NOMO-1 treated with DMSO at 0.1 percent for 48 hours (cell line): ENCODE measurements around the gene RPL15.
A peak's percentile ranks its signal among the peaks of the same experiment; 100 is the strongest.
"Not testable (repeated sequence)": the region's sequence is repeated elsewhere in the genome, so short reads cannot be mapped to it uniquely, and the experiment has no call there.

Experiments used
- DNase-seq: peaks from one replicate; lab custom pipeline; 2025; ENCODE audit not compliant: unreplicated experiment; lab: John Stamatoyannopoulos, UW

Gene RPL15

DNA sequence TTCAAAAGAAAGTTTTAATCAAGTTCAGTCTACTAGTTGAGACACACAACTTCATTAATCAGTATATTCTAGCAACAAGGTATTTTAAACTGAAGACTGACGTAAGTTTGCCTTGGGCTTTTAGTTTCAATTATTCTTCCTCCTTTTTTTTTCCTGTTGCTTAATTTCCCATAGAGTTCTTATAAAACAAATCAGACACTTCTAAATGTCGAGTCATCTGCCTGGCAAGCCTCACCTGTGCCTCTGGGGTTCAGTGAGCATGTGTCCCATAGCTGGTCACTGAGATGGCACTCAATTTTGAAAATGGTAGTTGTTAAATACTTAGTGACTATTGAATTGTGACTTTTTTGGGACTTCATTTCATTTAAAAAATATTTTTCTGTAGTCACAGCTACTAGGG lies 27.5 kb upstream of the RPL15 start:
- peak; percentile 50 for DNase-seq

DNA sequence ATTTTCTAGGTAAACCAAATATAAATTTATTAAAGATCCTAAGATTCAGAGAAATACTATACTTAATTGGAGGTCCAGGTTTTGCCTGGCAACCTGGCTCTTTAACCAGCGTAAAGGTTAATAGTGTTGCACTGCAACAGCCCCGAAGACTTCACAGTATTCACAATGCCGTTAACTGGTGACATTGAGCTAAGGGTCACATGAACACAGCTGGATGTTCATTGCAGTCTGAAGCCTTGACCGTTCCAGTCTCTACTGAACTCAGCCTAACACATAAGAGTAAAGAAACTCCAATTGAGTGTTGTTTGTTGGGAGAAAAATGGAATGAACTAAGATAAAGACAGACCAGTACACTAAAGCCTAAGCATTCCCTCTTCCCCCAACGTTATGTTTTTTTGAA lies 27.0 kb upstream of the RPL15 start:
- DNase-seq: no peak

DNA sequence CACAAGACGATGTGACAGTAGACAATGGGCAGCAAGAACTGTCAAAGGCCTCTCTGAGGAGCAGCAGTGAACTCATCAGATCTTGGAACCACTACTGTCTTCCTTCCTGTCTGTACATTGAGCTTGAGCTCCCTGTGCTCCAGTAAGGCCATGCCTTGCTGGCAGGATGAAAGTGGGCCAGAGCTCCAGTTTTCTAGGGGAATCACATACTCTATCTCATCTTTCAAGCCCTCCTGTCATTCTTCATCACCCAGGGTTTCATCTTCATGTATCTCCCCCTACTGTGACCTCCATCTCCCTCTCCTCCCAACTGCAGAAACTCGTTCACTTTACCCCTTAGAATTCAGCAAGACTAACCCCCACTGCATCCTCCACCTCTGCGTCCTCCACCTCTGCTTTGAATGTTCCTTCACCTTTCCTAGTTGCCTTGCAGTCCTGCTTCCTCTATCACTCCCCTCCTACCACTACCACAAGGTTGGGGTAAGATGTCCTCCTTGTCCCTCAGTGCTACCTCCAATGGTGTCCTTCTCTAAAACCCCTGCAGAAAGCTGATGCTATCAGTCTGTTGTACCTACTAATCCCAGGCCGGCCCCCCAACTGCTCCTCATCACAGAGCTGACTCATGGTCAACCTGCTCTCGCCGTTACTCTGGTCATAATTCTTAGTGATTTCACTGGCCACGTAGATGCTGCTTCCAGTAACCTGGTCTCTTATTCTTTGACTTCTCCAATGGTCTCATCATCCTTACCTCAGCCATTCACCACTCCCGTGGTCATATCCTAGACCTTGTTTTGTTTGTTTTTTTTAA lies 22.5 kb upstream of the RPL15 start:
- DNase-seq: no peak

DNA sequence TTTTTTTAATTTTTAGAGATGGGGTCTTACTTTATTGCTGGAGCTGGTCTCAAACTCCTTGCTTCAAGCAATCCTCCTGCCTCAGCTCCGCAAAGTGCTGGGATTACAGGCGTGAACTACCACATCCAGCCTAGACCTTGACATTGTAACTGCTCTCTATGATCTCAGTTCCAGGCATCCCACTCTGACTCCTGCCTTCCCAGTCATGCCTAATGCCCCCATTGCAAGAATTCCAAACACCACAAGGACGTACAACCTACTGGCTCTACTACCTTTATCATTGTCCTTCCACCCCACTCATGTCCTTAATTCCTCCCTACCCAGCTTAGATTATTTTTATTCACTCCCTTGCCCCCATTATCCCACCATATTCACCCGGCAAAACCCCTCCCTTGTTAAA lies 21.8 kb upstream of the RPL15 start:
- DNase-seq: no peak

DNA sequence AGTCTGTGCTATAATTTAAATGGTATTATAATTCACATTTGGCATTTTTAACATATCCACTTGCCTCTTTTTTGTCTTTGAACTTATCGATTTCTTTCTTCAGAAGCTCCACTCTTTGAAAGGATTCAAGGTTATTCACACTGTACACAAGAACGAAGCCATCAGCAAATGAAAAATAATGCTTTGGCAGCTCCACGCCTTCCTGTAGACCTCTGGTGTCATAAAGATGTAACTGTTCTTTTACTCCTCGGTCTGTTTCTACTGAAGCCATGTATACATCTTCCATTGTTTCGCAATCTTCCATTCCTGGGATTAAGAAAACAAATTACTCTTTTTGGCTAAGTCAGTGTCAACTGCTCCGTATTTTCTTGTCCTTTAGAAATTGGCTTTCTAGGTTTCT lies 16.2 kb upstream of the RPL15 start:
- no peak for DNase-seq

DNA sequence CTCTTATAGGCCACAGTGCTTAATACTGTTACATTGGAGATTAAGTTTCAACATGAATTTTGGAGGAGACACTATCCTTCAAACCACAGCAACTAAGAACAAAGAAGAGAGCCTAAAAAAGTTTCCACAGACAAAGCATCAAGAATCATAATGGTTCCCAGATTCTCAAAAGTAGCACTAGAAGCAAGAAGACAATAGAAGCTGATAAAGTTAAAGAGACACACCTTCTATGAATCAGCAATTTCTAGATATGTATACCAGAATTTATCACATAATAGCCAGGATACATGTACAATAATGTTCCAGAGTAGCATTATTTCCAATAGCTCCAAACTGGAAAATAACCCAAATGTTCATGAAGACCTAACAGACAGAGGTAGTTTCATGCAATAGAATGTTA lies 12.4 kb upstream of the RPL15 start:
- DNase-seq: no peak

DNA sequence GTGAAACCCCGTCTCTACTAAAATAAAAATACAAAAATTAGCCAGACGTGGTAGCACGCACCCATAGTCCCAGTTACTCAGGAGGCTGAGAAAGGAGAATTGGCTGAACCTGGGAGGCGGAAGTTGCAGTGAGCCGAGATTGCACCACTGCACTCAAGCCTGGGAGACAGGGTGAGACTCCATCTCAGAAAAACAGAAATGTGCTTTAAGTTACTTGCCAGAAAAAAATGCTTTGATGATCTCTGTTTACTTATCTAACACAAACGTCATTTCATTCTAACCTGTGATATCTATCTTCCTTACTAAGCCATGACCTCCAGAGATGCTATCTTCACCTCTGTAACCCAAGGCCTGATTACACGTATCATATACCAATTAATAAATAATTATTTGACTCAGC lies 7.6 kb upstream of the RPL15 start:
- no peak for DNase-seq

DNA sequence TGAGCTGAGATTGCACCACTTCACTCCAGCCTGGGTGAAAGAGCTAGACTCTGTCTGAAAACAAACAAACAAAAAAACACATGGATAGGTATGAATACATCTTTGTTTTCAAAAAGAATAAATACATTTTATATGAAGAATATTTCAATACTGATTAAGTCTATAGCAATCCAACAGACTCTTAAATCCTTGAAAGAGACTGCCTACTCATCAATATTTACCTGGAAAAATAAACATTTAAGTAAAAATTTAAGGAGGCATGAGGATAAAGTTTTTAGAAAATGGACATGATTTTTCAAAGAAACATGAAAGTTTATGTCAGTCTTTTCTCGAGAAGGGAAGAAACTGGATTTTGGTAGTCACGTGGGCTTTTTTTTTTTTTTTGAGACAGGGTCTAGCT lies 5.5 kb upstream of the RPL15 start:
- DNase-seq: no peak

DNA sequence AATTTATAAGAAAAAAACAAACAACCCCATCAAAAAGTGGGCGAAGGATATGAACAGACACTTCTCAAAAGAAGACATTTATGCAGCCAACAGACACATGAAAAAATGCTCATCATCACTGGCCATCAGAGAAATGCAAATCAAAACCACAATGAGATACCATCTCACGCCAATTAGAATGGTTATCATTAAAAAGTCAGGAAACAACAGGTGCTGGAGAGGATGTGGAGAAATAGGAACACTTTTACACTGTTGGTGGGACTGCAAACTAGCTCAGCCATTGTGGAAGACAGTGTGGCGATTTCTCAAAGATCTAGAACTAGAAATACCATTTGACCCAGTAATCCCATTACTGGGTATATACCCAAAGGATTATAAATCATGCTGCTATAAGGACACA lies 4.6 kb upstream of the RPL15 start:
- not testable (repeated sequence) for DNase-seq

DNA sequence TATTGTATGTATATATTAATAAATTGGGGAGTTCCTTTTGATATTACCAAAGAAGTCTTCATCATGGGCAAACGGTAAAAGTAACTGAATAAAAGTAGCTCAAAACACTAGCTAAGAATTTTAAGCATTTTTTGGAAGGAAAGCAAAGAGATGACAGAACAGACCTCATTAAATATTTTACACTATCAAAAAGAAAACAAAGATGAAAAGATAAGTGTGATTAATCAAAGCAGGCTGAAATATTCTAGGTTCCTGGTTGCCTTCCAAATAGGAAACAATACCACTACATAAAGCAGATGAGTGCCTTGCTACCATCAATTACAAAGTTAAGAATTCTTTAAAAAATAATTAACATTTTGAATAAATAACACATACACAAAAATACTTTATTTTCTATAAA lies 3.8 kb upstream of the RPL15 start:
- DNase-seq: no peak

DNA sequence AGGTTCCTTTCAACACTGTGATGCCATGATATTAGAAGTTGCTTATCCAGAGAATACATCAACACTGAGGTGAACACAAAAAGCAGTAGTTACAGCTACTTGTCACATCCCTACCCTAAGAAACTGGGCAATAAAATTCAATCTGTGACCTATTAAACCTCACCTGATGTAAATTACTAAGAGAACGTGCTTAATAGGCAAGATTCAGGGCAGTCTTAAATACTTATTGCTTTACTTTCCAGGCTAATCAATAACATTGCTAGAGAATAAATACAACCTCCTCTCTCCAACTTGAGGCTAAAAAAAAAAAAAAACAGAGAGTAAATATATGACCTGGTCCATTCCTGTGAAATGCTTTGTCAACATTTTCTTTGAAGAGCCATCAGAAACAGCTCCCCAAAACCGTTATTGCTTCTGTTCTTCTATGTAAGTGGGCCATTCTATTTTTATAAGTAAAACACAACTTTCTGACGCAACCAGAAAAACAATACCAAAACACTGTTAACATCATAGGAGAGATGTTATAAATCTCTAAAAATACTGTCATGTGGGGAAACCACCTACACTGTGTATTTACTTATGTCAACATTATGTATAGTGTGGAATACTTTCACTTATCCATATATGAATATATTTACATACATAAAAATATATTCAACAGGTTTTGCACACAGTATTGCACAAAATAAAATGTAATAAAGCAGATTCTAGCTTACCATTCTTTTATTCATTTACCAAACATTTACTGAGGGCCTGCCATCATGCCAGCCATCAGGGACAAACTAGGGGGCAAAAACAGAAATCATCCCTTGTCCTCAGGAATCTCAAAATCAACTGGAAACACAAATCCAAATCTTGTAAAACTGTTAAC lies 2.8 kb upstream of the RPL15 start:
- no peak for DNase-seq

DNA sequence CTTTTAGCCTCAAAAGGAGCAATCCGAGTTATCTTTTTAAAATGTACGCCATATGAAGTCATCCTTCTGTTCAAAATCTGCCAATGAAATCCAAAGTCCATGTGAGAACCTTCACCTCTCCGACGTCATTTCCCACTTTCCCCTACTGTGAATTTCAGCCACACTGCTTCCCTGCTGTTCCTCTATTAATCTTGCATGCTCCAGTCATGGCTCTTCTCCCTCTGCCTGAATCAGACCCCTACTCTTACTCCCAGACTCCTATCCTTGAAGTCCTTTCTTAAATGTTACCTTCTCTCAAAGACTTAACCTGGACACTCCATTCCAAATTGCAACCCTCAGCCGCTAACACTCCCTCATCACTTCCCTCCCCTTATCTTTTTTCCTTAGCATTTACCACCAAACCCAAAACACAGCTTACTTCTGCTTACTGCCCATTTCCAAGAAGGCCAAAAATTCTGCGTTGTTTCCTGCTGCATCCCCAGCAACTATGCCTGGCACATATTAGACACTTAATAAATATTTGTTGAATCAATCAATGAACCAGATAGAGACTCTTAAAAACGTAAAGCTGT lies 1.3 kb upstream of the RPL15 start:
- peak; percentile 18 for DNase-seq

DNA sequence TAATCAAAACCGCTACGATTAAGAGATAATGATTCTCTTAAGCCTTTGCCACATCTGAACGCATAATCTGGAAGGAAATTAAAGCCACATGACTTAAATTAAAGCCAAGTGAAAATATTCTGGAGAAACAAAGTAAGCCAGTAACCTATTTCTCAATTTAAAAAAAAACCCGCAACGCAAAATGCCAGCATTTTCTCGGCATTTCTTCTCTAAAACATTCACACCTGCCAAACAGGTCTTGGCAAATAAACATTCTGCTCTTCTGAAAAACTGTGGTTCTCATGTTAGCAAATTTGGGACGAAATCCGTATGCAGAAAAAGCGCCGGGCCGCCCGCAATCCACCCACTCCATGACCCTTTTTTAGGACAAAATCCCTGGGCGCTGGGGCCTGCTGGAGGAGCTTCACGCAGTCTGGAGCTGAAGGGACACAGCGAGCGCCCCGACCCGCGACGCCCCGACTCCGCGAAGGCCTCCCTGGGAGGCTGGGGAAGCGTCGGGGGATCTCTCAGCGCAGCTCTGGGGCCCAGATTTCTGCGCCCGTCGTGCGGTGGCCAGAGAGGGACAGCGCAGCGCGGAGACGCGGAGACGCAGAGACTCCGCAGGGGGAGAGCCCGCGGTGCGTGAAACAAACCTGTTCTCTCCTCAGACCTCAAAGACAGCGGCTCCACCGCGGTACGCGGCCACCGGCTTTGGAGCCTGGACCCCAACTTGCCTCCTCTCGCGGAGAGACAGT lies 613 bp upstream of the RPL15 start:
- no peak for DNase-seq

DNA sequence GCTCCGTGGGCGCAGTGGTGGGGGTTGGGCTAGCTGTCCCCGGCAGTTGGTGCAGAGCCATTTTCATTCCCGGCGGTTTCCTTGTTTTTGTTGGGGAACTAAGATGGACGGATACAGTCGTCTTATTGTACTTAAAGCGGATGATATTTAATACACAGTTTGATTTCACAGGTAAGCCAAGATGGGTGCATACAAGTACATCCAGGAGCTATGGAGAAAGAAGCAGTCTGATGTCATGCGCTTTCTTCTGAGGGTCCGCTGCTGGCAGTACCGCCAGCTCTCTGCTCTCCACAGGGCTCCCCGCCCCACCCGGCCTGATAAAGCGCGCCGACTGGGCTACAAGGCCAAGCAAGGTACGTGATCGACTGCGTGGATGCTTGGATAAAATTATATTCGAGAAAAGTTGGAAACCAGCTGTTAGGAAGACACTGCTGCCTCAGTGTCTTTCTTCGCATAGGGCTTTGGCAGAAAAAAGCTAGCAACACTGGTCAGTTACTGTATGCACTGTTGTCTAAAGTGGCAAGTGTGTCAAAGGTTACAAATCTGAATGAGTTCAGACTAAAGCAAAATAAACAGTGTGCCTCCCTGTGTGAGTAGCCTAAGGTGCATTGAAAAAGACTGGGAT lies 859 bp downstream of the RPL15 start:
- DNase-seq: peak; percentile 57

DNA sequence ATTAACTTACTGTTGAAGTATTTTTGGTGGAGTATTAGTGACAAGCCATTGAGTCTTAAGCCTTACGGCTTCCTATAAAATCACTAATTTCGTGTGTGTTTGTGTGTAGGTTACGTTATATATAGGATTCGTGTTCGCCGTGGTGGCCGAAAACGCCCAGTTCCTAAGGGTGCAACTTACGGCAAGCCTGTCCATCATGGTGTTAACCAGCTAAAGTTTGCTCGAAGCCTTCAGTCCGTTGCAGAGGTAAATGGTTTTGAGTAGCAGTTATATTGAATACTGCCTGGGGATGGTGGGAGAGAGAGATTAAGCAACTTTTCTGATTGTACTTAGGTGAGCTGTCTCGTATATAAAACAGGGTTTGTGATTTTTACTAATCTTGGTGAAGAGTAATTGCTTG lies 1.4 kb downstream of the RPL15 start:
- DNase-seq: not testable (repeated sequence)

DNA sequence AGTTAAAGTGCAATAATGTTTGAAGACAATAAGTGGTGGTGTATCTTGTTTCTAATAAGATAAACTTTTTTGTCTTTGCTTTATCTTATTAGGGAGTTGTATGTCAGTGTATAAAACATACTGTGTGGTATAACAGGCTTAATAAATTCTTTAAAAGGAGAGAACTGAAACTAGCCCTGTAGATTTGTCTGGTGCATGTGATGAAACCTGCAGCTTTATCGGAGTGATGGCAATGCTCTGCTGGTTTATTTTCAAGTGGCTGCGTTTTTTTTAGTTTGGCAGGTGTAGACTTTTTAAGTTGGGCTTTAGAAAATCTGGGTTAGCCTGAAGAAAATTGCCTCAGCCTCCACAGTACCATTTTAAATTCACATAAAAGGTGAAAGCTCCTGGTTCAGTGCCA lies 2.7 kb downstream of the RPL15 start:
- peak; percentile 29 for DNase-seq

DNA sequence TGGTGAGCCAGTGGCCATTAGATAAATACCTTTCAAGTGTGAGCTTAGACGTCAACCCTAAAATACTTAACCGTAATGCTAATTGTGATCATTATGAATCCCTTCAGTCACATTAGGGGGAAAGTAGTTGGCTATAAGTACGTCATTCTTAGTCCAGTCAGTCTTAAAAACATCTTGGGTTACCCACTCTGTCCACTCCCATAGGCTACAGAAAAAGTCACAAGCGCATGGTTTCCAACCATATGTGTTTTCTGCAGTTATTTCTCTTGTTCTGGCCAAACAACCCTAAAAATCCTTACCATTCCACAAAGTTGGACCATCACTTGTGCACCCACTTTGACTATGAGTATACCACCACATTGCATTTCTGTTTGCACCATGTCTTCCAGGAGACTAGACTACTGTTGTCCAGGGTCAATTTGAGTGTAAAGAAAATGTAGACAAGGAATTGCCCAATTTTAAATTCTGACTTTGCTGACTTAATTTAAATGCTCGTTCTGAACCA lies 3.3 kb downstream of the RPL15 start:
- DNase-seq: no peak

DNA sequence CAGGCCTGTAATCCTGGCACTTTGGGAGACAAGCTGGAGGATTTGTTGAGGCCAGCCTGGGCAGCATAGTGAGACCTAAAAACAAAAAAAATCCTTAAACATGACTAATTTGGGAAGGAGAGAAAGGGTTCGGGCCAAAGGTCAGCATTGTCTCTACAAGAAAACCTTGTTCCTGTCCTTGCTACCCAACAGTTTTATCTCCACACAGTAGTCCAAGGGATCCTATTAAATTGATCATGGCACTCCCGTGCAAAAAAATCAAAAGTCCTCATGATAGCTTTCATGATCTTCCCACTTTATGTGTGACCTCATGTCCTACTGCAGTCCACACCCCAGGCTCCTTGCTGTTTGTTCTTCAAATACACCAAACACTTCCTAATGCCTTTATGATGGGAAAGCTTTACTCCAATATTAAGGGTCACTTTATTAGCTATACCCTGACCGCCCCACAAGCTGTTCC lies 4.2 kb downstream of the RPL15 start:
- no peak for DNase-seq

DNA sequence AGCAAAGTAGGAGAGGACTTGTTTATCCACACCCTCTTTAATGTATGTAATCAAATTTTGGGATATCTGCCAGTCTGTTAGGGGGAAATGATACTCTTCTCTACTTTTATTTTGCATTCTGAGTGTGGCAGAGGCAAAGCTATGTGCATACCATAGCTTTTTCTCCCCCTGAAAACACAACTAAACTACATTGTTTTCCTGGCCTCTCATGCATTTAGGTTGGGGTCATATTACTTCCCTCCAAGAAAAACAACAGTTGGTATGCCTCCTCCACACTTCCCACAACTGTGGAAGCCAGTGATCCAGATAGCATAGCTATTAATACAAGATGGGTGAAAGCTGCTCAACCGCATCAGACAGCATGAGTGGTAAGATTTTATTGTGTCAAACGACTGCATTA lies 6.9 kb downstream of the RPL15 start:
- no peak for DNase-seq

DNA sequence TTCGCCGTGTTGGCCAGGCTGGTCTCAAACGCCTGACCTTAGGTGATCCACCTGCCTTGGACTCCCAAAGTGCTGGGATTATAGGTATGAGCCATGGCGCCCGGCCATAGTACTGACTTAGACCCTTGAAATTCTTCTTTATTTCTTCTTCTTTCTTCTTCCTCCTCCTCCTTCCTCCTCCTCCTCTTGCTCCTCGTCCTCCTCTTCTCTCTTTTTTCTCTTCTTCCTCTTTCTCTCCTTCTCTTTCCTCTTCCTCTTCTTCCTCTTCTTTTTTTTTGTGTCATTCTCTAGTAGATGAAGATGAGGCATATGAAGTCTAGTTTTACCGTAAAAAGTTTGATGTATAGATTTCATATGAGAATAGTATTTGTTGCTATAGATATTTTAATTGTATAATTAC lies 9.3 kb downstream of the RPL15 start:
- DNase-seq: no peak

DNA sequence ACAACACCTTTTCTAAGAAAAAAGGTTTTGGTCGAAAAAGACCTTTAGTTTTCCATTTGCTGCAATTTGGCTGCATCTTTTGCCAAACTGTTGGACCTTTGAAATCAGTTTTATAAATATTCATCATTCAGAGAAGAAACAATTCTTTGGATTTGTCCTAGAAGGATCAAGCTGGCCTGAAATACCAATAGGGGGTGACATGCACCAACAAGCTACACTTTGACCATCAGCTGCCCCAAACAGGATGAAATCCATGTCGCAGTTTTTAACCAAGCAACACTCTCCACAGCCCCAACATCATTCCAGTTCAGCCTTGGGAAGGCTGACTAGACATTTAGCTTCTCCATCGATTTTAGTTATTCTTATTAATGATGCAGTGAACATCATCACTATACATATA lies 9.8 kb downstream of the RPL15 start:
- DNase-seq: no peak
